Ammon's horn (tissue), 1 donor: ENCODE results near the gene FASTKD3.

Experiments
- DNase-seq: peaks from one replicate; pipeline ENCODE4 v3.0.0-alpha.2; 2016; ENCODE audit warnings: low spot score

The FASTKD3 gene

DNA sequence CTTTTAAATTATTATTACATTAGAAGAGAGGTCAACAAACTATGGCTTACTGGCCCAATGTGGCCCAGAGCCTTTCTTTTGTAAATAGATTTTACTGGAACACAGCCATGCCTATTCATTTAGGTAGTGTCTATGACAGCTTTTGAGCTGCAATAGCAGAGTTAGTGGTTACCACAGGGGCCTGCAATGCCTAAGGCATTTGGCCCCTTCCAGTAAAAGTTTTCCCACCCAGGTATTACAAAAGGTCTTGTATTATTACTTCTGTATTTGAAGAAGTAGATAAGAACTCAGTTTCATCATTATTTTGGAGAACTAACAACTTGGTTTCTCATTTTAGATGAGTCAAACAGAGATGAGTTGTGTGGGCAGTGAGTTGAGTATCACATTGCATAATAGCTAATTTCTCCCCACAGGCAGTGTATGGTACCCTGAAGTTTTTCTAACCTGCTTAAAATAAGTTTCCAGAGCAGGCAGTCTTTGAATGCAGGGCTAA is 9.6 kb upstream of the FASTKD3 start:
- no peak for DNase-seq

DNA sequence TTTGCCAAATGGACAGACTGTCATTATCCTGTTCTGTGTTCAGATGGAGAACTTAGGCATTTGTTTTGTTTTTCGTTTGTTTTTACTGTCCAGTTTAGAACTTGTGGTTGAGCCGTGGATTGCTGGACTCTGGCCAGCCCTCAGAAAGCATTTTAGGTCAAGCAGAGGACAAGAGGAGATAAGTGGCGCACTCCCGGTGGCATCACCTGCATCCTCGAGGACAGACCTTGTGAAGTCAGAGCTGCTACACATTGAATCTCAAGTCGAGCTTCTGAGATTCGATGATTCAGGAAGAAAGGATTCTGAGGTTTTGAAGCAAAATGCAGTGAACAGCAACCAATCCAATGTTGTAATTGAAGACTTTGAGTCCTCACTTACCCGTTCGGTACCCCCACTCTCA is 9.0 kb upstream of the FASTKD3 start:
- no peak for DNase-seq

DNA sequence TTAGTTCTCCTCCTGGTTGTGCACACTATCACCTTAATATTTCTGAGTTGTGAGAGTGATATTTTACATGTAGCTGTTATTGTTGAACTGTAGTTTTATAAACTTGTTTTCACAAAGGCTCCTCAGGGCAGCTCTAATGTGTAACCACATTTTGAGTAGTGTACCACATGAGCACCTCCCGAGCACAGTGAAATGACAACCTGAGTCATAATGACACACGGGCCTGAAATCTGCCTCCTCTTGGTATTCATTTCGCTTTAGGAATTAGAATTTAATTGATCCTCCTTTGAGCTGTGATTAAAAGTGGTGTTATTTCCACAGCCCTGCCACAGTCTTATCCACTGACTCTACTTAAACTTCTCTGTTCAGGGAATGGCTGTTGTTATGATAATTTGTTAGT is 8.0 kb upstream of the FASTKD3 start:
- DNase-seq = peak; percentile 46

DNA sequence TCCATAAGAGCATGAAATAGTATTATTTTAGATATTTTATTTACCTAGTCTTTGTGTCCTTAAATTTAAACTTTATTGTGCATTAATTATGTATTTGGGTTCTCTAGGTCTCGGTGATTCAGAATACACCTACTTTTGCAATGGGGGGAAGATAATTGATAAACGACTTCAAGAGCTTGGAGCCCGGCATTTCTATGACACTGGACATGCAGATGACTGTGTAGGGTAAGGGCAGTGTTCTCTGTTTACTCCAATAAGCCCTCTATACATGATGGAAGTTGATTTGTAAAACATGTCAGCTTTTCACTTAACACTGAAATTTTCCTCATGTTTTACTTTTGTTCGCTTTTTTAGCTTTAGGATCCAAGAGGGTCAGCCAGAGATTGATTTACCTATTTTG is 6.3 kb upstream of the FASTKD3 start:
- no peak for DNase-seq

DNA sequence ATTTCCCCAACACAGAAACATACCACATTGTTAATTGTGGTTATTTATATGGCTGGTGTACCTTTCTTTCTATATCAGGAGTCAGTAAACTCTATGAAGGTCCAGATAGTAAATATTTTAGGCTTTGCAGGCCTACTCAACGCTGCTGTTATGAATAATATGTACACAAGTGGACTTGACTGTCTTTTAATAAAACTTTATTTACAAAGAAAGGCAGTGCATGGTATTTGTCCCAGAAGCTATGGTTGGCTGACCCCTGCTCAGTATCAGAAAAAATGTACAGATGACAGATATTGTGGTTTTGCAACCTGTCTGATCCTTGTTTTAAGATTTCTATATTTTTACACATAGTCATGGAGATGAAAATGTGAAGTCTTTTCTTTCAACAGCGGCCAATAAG is 5.8 kb upstream of the FASTKD3 start:
- DNase-seq = no peak

DNA sequence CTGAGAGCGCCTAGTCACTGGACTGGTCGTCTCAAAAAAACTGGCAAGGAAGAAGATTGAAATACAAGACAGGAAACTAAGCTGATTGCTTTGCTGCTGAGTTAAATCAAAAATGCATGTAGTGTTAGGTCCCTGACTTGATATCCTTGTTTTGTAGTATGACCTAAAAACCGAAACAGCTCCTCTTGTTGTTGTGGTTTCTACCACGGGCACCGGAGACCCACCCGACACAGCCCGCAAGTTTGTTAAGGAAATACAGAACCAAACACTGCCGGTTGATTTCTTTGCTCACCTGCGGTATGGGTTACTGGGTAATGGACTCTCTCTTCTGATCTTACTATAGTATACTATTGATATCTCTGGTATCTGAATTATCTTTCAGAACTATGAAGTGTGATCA is 4.4 kb upstream of the FASTKD3 start:
- DNase-seq = no peak

DNA sequence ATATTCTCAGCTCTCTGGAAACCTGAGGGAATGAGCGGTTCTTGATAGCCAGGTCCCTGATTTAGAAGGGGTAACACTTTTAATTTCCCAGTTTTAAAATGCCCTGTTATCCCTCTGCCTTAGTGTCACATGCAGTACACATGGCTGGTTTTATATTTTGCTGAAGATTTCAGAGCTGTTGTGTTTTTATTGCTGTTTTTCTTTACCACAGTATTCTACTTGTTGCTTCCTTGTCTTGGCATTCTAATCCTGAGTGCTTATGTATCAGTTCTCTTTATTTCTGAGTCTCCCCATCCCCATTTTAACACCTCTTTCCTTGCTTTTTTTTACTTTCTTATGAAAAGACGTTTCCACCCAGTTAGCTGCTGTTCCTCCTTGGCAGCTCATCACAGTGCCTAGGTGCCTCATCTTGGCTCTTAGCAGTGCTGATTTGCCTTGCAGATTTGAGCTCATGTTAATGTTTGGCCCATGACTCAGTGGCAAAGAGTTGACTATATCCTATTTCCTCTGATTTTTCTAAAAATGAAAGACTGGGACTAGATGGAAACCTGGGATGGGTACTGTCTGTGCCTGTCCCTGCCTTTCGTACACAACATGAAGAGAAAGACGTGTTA is 3.8 kb upstream of the FASTKD3 start:
- no peak for DNase-seq

DNA sequence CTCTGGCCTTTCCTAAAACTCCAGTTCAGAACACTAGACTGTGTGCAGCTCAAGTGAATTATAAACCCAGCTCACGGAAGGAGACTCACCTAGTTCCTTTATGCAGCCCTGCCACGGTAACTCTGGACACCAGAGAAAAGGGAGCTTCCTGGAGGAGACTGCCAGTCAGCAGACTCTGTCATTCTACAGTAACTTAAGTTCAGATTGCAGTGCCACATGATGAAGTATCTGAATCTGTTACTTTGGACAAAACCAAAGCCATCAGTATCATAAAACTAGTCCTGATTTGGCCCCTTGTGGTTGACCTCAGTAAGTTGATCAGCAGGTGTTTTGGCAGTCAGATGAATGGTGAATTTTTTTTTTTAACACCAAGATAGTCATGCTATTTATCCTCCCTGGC is 2.8 kb upstream of the FASTKD3 start:
- DNase-seq = no peak

DNA sequence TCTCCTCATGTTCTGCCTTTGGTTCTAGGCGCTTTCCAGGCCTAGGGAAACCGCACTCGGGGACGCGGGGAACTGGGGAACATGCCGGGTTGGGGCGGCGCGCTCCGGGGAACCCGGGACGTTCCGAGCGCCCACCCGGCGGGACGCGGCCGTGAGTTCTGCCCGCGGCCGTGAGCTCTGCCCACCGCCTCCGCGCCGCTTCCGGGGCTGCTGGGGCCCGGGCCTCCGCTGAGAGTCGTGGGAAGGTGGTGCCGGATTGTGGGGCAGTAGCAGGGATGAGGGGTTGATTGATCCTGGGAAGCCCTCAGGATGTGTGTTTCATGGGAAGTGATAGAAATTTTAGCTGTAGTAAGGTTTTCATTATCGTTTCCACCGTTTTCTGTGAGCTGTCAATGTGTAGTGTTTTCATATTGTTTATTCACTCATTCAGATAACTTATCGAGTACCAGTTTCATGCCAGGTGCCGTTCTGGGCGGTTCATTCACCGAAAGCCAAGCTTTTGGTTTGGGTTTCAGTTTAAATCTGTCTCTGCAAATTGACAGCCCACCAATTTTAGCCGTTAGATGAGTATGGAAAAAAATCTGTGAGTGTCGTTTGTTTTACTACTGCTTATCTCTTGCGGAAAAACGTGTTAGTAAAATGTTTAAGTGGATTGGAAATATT is 774 bp upstream of the FASTKD3 start:
- DNase-seq = no peak

DNA sequence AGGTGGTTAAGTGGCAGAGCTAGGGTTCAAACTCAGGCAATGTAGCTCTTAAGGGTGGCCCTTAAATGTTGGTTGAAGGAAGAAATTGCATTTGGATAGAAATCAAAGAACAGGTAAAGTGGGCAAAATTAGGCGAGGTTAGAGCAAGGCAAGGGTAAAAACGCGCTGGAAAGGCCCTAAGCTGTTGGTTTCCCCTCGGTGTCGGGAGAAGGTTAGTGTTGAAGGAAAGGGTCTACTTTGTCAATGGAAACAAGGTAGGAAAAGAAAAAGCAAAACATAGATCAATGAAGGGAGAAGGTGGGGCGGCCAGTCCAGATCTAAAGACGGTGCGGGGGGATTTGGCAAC is 431 bp downstream of the FASTKD3 start:
- no peak for DNase-seq

DNA sequence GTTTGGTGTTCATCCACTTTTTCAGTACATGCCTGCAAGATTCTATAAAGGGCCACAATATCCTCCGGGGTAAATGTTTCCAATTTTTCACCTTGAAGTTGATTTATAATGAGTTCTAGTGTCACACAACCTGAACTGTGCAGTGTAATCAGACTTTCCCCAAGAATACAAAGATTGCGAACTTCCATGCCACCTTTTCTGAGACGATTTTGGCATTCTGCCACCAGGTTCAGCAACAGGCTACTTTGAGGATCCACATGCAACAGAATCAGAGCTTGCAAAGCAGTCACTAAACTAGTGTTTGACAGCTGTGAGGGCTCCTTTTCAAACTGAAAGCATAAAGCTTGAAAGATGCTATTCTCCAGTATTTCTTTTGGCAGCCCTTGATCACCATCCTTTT is 1.6 kb downstream of the FASTKD3 start:
- DNase-seq = no peak

DNA sequence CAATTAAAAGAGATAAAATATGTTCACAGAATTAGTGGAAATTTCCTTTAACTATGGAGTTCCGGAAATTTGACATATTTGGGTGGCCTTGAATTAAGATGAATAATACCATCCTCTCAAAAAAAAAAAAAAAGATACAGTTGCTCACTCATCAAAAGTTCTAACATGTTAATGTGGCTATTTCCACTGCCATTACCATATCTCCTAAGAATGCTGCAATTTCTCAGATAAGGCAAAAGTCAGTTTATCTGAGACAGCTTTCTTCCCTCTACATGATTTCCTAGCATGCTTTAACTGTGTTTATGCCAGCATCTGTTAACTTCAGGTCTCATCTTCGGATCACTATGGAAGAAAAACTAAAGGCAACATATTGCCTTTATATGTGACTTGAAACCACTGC is 2.6 kb downstream of the FASTKD3 start:
- no peak for DNase-seq

DNA sequence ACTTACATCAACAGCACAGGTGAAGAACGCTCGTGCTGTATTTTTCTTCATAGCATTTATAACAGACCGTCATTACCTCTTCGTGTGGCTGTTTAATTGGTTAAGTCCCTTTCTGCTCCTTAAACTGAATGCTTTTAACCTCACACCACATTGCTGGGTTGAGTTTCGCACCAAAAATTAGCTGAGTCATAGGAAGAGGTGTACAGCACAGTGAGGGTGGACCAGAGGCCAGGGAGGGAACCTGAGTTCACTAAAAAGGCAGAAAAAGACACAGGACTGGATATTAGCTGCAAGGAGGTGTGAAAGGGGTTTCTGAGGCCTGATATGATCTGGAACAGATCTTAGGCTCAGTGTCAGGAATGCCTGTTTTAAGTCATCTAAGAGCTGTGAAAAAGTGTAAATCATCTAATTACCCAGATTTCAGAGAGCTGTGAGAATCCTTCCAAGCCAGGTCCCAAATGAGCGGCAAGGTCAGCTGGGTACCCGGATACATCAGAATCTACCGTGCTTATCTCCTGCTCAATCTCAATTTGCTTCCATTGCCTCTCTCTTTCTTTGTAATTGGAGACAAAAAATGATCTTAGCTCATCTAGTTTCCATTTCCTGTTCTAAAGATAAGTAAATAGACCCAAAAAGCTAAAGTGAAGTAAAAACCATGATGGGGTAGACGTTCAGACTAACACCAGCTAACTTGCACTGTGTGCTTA is 10.8 kb downstream of the FASTKD3 start:
- no peak for DNase-seq

DNA sequence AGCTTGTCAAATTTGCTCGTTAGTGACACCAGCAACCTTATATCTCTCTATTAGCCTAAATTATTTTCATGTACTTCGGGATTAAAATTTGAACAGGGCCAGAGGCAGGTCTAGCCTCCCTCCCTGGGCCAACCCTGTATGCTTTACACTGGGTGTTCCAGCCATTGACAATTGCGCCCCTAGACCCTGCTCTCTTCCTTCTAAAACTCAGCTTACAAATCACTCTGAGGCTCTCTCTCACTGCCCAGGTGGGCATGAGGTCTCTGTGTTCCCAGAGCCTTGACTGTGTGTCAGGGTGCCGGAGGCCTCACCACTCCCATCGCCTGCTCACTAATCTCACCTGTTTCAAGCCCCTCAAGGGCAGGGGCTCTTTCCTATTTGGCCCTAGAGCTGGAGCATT is 11.5 kb downstream of the FASTKD3 start:
- DNase-seq = no peak

DNA sequence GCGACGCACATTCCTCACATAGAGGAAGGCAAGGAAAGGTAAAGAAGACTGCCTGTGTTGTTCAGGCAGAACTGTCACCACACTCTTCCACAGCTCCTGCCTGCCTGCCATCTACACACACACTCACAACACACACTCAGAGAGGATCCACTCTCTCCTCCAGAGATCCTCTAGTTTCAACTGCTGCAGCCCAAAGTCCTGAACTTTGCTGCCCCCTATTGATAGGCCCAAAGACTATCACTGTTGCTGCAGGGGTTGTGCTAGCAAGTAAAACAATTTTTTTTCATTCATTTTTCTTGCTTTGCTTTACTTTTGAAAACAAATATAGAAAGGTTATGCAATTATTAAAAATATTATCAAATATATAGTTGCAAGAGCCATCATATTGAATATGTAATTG is 12.0 kb downstream of the FASTKD3 start:
- DNase-seq = peak; percentile 85

DNA sequence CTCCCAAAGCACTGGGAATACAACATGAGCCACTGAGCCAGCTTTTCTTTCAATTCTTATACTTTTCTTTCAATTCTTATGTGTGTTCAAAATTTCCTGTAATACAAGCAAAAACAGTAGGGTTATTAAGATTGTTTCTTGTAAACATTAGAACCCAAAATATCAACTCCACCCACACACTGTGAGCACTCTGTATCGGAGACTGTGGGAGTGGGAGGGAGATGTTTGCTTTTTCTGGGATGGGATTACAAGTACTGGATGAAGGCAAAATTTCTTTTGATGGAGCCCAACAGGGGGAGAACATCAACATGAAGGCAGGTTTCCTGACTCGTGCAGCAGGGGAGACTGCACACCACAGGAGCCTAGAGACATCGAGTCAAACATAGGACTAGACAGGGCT is 13.2 kb downstream of the FASTKD3 start:
- DNase-seq = no peak

DNA sequence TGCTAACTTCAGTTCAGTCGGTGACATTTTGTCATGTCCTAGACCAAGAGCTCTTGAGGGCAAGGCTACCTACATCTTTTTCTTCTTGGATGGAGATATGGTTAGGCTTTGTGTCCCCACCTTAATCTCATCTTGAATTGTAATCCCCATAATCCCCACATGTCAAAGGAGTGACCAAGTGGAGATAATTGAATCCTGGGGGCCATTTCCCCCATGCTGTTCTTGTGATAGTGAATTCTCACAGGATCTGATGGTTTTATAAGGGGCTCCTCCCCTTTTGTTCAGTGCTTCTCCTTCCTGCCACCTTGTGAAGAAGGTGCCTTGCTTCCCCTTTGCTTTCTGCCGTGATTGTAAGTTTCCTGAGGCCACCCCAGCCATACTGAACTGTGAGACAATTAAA is 15.8 kb downstream of the FASTKD3 start:
- no peak for DNase-seq

DNA sequence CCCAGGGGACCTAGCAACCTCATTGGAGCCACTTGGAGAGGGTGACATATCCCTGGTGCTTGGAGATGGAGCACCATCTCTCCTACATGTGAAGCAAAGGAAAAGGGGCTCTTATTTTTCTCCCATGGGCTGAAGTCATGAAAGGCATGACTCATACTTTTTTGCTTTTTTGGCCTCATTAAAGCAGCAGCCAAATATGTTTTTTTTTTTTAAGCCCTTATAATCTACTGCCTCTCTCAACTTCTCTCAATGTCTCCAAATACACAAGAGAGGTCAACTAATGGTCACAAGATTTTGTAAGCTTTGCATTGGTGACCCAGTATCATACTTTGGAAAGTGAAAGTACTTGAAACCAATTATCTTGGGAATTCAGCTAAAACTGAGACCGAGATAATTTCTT is 16.3 kb downstream of the FASTKD3 start:
- no peak for DNase-seq

DNA sequence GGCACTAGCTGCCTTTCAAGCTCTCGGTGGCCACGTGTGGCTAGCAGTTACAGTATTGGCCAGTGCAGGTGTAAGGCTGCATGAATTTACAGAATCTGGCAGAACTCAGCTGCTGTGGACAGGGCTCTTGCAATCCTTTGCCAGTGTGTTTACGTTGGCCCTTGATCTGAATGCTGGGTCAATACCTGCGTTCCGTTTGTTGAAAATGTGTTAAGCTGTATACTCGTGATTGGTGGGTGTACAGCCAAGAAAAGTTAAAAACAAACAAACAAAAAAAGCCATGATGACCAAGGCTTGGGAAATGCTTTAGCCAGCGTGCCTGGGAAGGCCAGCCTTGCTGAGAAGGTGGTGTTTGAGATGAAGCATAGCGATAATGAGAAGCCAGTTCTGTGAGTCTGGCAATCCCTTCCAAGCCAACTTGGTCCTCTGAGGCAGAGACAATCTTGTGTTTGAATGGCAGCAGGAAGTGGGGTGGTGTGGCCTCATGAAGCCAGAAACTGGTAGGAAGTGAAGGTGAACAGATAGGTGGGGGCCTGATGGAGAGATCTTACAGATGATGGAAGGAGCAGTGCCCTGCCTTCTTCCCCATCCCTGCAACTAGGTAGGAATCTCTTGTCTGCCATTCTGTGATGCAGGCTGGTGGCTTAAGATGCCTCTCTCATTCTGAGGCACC is 17.1 kb downstream of the FASTKD3 start:
- no peak for DNase-seq

DNA sequence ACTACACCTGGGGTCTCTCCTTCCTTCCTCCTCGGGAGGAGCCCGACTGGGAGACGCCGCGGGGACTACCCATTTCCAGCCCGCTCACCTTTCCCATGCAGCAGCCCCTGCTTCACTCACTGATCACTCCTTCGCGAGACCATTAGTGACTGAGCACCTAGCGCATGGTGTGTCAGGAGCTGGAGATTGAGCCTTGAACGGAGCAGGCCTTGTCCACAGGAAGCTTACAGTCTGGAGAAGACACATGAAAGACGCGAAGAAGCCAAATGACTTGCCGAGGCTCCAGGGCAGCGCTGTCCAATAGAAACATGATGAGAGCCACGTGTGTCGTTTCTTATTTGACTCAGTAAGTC is 17.6 kb downstream of the FASTKD3 start:
- DNase-seq = no peak

DNA sequence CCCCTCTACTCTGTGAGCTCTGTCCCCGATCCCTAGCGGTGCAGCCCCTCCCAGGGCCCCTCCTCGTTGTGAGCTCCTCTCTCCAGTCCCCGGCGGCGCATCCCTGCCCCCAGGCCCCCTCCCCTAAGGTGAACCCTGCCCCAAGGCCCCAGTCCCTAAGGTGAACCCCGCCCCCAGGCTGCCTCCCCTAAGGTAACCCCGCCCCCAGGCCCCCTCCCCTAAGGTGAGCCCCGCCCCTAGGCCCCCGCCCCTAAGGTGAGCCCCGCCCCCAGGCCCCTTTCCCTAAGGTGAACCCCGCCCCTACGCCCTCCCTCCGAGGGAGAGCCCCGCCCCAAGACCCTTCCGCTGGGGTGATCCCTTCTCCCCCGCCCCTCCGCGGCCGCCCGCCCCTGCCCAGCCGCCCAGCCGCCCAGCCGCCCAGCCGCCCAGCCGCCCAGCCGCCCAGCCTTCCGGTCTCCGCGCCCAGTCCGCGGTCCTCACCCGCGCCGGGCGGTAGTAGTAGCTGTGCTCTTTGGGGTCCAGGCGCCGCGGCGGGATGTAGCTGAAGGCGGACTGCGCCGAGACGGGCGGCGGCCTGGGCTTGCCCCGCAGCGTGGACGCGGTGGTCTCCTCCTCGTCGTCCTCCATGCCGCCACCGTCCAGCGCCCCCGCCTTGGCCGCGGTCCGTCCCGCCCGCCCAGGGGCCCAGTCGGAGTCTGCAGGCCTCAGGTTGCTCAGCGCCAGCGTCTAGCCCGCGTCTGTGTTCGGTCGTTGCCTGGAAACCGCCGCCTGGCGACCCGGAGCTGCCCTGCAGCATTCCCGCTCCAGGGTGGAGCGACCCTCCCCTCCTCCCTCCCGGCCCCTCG is 18.2 kb downstream of the FASTKD3 start, which contains the start of gene CFAP90:
TSS of gene CFAP90 (minus strand) at position 739 of the 845 bp plus-strand sequence. CDS start at position 627, 112 bp downstream.
- peak; percentile 51 for DNase-seq
